Muscle layer of colon (tissue), 2 donors: Measurements from ENCODE around the gene ZMIZ1.

Experiments
- H3K27ac ChIP-seq: one replicate; pipeline ENCODE4 v1.7.0; 2013; ENCODE audit warnings: low read depth, mild to moderate bottlenecking, low read length, moderate library complexity
- H3K27me3 ChIP-seq, 2 donors: one replicate each; pipeline ENCODE4 v1.7.0; 2013; ENCODE audit warnings: low read length in 2 of 2, mild to moderate bottlenecking in 2 of 2; ENCODE audit not compliant: insufficient read depth in 2 of 2, control insufficient read depth in 1 of 2
- H3K36me3 ChIP-seq: one replicate; pipeline ENCODE4 v1.7.0; 2013; ENCODE audit warnings: mild to moderate bottlenecking, low read length; ENCODE audit not compliant: insufficient read depth
- H3K4me1 ChIP-seq: one replicate; pipeline ENCODE4 v1.7.0; 2013; ENCODE audit warnings: mild to moderate bottlenecking, low read length; ENCODE audit not compliant: insufficient read depth
- H3K4me3 ChIP-seq, 2 donors: one replicate each; pipeline ENCODE4 v1.7.0; 2013; ENCODE audit warnings: low read length in 2 of 2, low read depth in 1 of 2, mild to moderate bottlenecking in 1 of 2, moderate library complexity in 1 of 2
- H3K9ac ChIP-seq: one replicate; pipeline ENCODE4 v1.7.0; 2013; ENCODE audit warnings: low read length
- H3K9me3 ChIP-seq: one replicate; pipeline ENCODE4 v1.7.0; 2013; ENCODE audit warnings: mild to moderate bottlenecking, low read length
- donor health status: abdominal sarcoma.
- donor health status: Adenocarcinoma of cecum.

ZMIZ1 gene

DNA sequence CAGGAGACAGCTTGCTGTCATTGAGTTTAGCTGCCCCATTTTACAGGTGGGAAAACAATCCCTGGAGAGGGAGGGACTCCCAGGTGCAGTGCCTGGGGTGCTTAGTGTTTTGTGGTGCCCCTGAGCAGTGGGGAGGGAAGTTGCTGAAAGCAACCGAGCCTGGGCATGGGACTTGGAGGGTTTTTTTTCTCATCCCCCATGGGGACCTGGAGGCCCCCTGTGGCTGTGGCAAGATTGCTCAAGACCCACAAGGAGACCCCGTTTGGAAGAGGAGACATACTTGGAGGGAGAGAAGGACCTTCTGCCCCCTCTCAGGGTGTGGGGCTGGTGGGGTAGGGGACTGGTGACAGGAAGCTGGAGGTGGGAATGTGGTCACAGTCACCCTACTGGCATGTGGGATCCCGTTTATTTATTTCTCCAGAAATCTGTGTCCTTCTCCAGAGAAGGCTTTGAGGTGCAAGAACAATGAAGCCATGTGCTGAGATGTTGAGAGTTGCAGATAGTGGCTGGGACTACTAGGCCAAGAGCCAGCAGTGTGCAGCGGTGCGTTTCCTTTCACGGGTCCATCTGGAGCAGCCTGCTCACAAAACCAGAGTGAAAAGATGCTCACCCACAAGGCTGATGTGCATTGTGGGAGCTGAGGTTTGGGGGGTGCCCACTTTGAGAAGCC is 21.5 kb downstream of the ZMIZ1 start:
- no peaks in the 10 kb centered on the region for H3K9me3 ChIP-seq
- no peaks in the 10 kb centered on the region for H3K27me3 ChIP-seq
- H3K36me3 ChIP-seq, result no peaks in the 10 kb centered on the region
- H3K9ac ChIP-seq, result no peak overlapping the region
- H3K4me3 ChIP-seq, result no peak overlapping the region
- no peak overlapping the region for H3K27ac ChIP-seq
- H3K4me1 ChIP-seq, result peaks cover 78% of the 10 kb centered on the region

DNA sequence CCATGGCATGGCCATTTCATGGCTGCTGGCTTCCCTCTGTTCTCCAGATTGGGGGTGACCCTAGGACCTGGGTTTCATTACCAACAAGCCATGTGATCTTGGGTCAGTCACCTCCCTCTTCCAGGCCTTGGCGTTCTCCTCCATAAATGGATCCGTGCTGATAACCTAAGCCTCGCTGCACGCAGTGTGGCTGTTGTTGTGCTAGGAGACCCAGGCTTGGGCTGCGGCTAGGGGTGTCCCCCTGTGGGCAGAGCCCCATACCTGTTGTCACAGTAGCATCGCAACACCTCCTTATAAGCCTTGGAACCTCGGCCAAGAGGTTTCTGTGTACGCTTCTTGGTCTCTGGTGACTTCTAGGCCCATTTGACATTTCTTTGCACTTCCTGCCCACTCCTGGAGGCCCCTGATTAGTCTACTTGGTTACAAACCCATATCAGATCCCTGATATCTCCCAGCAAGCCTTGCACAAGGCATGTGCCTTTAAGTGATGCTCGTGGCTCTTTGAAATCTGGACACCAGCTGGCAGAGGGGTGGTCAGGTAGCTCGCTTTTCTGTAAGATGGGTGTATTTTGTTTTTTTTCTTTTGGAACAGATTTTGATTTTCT is 23.6 kb downstream of the ZMIZ1 start:
- H3K4me1 ChIP-seq, result peaks cover 70% of the 10 kb centered on the region
- H3K27ac ChIP-seq, result no peak overlapping the region

DNA sequence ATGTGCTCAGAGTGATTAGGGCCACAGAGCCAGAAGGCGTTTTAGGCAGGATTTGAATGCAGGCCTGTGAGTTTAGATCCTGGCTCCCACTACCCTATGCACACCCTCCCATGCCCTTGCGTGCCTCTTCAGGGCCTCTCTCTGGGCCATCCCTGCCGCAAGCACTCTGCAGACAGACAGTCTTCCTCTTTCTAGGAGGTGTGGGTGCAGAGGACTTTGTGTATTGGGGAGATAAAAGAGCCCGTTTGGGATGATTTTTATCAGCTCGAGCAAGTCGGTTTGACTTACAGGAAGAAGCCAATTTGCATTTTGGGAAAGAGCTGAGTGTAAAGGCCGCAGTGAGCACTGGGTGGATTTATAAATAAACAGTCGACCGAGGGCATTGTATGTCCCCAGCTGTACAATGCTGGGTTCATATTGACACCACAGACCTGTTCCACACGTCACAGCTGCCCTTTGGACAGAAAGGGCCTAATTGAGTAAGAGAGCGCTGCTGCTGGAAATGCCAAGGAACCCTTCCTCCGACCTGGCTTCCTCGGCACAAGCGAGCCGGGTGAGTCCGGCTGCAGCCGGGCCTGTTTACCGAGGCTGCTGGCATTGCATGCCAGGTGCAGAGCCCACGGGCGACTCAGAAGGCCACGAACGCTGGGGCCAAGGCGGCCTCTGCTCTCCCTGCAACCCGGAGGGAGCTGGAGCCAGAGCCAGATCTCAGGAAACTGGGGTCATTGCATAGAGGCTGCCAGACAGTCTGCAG is 25.1 kb downstream of the ZMIZ1 start:
- Histone ChIP-seq H3K9me3 (no peaks in the 10 kb centered on the region), H3K36me3 (no peaks in the 10 kb centered on the region), H3K27me3 (no peaks in the 10 kb centered on the region), H3K4me3 (peak overlapping the region in 1 of 2 donors; percentile 3), H3K27ac (peak overlapping the region; percentile 29), H3K9ac (peak overlapping the region; percentile 10), H3K4me1 (peaks cover 67% of the 10 kb centered on the region)

More for the DNA sequence above, 23.6 kb downstream of the ZMIZ1 start:
- Histone ChIP-seq H3K4me3 (no peak overlapping the region), H3K36me3 (no peaks in the 10 kb centered on the region), H3K9me3 (no peaks in the 10 kb centered on the region), H3K27me3 (no peaks in the 10 kb centered on the region), H3K9ac (no peak overlapping the region)

DNA sequence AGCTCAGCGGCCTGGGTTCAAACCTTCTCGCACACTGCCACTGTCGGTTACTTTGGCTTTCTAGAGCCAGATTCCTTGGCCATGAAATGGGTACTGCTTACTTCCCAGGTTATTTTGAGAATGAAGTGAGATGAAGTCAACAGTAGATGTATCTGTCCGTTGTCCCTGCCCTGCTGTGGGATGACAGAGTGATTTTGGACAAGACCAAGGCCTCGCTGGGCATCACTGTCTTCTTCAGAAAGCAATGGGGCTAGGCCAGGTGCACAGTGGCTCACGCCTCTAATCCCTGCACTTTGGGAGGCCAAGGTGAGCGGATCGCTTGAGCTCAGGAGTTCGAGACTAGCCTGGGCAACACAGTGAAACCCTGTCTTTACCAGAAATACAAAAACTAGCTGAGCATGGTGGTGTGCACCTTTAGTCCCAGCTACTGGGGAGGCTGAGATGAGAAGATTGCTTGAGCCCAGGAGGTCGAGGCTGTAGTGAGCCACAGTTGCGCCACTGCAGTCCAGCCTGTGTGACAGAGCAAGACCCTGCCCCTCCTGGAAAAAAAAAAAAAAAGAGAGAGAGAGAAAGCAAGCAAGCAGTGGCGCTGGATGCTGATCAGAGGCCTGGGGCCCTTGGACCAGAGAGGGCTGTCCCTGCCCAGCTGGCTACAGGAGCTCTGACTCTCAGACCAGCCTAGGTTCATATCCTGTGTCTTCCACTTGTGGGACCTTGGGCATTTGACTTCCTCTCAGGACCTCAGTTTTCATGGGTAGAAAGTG is 25.8 kb downstream of the ZMIZ1 start:
- Histone ChIP-seq H3K4me3 (no peak overlapping the region), H3K9ac (peak overlapping the region; percentile 10), H3K27ac (peak overlapping the region; percentile 29), H3K9me3 (no peaks in the 10 kb centered on the region), H3K36me3 (no peaks in the 10 kb centered on the region), H3K27me3 (no peaks in the 10 kb centered on the region), H3K4me1 (peaks cover 74% of the 10 kb centered on the region)

DNA sequence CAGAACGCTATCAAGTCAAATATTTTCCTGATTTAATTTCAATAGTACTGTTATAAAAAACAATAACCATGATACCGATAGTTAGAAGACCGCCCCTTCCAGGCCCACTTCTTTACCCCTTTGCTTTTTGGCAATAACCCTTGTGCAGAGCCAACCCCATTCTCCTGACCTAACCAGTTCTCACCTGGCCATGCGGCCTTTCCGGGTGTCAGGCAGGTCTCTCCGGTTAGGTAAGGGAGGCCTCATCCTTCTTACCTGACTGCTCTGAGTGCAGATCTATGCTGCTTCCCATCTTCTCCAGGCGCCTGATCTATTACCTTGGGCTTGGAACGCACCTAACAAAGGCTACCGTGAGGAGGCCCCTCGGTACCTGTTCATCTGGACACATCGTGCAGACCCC is 26.6 kb downstream of the ZMIZ1 start:
- no peak overlapping the region for H3K27ac ChIP-seq
- H3K4me3 ChIP-seq, result no peak overlapping the region
- no peak overlapping the region for H3K9ac ChIP-seq

DNA sequence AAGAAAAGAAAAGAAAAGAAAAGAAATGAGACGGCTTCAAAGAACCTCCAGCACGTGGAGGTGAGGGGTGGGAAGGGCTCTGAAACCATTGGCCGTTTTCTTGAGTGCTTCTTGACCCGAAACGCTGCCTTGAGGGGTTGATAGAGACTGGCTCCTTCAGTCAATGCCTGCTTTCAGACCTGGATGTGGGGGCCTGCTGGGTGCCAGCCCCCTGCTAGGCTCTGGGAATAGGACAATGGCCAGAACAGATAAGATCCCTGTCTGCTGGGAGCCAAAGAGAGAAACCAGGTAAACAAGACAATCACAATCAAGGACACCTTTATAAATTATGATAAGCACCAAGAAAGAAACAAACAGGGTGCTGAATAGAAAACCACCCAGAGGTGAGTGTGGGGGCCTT is 27.7 kb downstream of the ZMIZ1 start:
- peaks cover 76% of the 10 kb centered on the region for H3K4me1 ChIP-seq
- no peaks in the 10 kb centered on the region for H3K9me3 ChIP-seq
- H3K4me3 ChIP-seq, result no peak overlapping the region
- H3K36me3 ChIP-seq, result no peaks in the 10 kb centered on the region
- H3K9ac ChIP-seq, result no peak overlapping the region
- no peak overlapping the region for H3K27ac ChIP-seq
- H3K27me3 ChIP-seq, result no peaks in the 10 kb centered on the region

More for the DNA sequence above, 26.6 kb downstream of the ZMIZ1 start:
- Histone ChIP-seq H3K4me1 (peaks cover 76% of the 10 kb centered on the region), H3K36me3 (no peaks in the 10 kb centered on the region), H3K27me3 (no peaks in the 10 kb centered on the region), H3K9me3 (no peaks in the 10 kb centered on the region)

DNA sequence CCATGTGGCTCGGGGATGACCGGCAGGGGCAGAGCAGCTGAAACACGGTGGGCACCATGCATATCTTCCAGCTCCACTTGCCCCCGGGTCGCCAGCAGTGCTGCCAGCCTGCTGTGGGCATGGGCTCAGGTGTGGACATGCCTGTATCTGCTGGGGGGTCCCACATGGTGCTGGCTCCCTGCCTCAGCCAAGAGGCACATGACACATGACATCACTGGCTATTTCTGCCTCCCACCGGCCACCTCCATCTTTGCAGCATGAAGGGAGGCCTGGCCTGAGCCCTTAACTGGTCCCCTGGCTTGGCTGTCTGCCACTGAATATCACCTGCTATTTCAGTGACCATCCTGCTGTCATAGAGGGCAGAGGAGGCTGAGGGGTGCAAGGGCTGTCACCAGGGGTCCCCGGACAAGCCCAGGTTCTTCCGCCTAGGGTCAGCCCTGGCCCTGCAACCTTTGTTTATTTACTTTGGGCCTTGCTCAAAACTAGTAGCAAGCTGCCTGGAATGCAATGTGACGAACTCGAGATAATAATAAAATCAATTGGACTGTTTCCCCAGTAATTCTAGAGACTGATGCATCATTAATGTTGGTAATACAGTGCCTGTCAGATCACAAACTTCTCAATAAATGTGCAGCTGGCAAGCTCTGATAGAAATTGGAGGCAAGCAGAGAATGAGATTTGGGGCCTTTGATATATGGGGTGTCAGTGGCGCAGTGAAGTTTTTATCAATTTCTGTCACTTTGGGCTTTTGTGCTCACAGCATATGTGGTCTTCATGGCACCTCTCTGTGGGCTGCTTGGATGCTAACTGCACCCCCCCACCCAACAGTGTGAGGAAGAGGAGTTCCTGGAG is 28.5 kb downstream of the ZMIZ1 start:
- Histone ChIP-seq H3K27ac (no peak overlapping the region), H3K9ac (no peak overlapping the region), H3K36me3 (no peaks in the 10 kb centered on the region), H3K27me3 (no peaks in the 10 kb centered on the region), H3K4me3 (no peak overlapping the region), H3K9me3 (no peaks in the 10 kb centered on the region), H3K4me1 (peaks cover 78% of the 10 kb centered on the region)

DNA sequence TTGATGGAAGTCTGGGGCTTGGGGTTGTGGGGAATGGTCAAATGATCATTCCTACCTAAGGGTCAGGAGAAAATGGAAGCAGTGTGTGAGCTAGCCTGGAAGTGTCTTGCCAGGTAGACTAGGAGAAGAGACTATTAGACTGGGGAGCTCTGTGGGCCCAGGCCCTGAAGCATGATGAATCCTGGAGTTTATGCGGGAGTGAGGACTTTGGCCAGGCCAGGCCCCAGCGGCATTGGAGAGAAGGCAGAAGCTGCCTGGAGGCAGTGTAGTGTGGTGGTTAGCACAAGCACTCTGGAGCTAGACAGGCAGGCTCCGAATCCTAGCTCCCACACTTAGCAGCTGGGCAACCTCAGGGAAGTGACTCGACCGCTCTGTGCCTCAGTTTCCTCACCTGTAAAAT is 29.3 kb downstream of the ZMIZ1 start:
- Histone ChIP-seq H3K9ac (no peak overlapping the region), H3K27ac (no peak overlapping the region), H3K4me1 (peaks cover 79% of the 10 kb centered on the region)

GRCh38 chr10:79098596-79099015 is 29.8 kb downstream of the ZMIZ1 start:
- H3K27me3 ChIP-seq, result no peaks in the 10 kb centered on the region
- peaks cover 82% of the 10 kb centered on the region for H3K4me1 ChIP-seq
- H3K4me3 ChIP-seq, result no peak overlapping the region
- no peak overlapping the region for H3K9ac ChIP-seq
- H3K36me3 ChIP-seq, result no peaks in the 10 kb centered on the region
- H3K27ac ChIP-seq, result no peak overlapping the region
- no peaks in the 10 kb centered on the region for H3K9me3 ChIP-seq

More for the DNA sequence above, 29.3 kb downstream of the ZMIZ1 start:
- Histone ChIP-seq H3K27me3 (no peaks in the 10 kb centered on the region), H3K4me3 (no peak overlapping the region), H3K36me3 (no peaks in the 10 kb centered on the region), H3K9me3 (no peaks in the 10 kb centered on the region)

GRCh38 chr10:79099898-79100448 is 31.2 kb downstream of the ZMIZ1 start:
- Histone ChIP-seq H3K36me3 (no peaks in the 10 kb centered on the region), H3K4me1 (peaks cover 82% of the 10 kb centered on the region), H3K27ac (peak overlapping the region; percentile 14), H3K27me3 (no peaks in the 10 kb centered on the region), H3K9ac (no peak overlapping the region), H3K4me3 (no peak overlapping the region), H3K9me3 (no peaks in the 10 kb centered on the region)
